ENCODE results near the gene MYO5A.

MYO5A gene

DNA sequence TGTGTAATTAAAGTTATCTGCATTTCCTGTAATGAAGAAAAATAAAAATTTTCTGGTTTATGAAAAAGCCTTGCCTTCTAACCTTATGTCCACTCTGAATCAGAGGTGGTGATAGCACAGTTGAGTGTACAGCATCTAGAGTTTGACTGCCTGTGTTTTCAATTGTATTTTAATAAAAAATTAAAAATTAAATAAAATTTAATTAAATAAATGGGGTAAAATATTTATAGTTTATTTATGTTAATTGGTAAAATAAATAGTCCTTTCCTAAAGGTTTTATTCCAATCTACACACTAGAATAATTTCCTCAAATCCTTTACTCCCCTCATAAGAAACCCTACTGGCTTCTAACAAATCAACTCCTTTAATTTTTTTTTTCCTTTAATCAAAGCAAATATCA, 121.3 kb downstream of the MYO5A start:
- Histone ChIP-seq H3K9me3 (ENCODE audit: control insufficient read depth, low read length) (no peaks in the 10 kb centered on the region), H2BK15ac (ENCODE audit: low read depth, poor library complexity, severe bottlenecking) (no peak overlapping the region), H4K91ac (ENCODE audit: low read length) (no peak overlapping the region), H3K4me3 (ENCODE audit: insufficient read depth in 1 of 2, low read depth in 1 of 2, low read length in 2 of 2) (no peak overlapping the region), H2BK120ac (ENCODE audit: low read depth, low read length) (no peak overlapping the region), H3K4ac (ENCODE audit: low read depth in 1 of 2, low read length in 2 of 2) (no peak overlapping the region), H3K4me1 (ENCODE audit: control insufficient read depth, insufficient read depth, low read depth, low read length) (no peaks in the 10 kb centered on the region), H3K9ac (ENCODE audit: low read length) (no peak overlapping the region), H3K14ac (ENCODE audit: low read length in 2 of 2) (no peak overlapping the region), H3K27me3 (ENCODE audit: control insufficient read depth in 1 of 2, insufficient read depth in 1 of 2, low read length in 2 of 2) (no peaks in the 10 kb centered on the region), H3K23ac (ENCODE audit: low read length in 2 of 2) (no peak overlapping the region), H2AFZ (ENCODE audit: low read depth, low read length) (no peak overlapping the region), H3K27ac (ENCODE audit: low read length, poor library complexity, severe bottlenecking) (no peak overlapping the region), H2BK5ac (ENCODE audit: low read depth, low read length, poor library complexity, severe bottlenecking) (no peak overlapping the region), H2AK5ac (ENCODE audit: low read length, severe bottlenecking) (no peak overlapping the region), H3K79me1 (replicated peaks; ENCODE audit: low read length, poor library complexity, severe bottlenecking) (no peaks in the 10 kb centered on the region), H2BK12ac (ENCODE audit: low read length in 2 of 2) (no peak overlapping the region), H4K8ac (ENCODE audit: low read length) (no peak overlapping the region), H3K18ac (ENCODE audit: low read depth in 1 of 2, low read length in 2 of 2) (no peak overlapping the region), H3K4me2 (ENCODE audit: low read length, poor library complexity, severe bottlenecking) (no peak overlapping the region), H3K36me3 (ENCODE audit: control insufficient read depth in 1 of 2, insufficient read depth in 2 of 2, low read depth in 1 of 2, low read length in 2 of 2) (peaks cover 0 to 55% of the 10 kb centered on the region in 2 experiments)
- no peak for DNase-seq

DNA sequence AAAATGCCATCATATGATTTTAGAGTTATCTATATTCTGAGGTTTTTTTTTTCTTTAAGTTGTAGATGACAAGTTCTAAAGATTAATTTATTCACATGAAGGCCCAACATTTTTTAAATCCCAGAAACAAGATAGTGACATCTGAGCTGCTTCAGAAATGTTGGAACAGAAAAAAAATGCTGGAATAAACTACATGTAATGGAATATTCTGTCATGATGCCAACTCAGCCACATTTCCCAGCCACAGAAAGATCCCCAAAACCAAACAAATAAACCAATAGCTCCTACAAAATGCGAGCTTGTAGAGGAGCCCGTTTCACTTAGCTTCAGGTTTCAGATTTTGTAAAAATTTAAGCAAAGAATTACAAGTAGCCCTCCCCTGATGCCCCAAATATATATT, 122.1 kb downstream of the MYO5A start:
- Histone ChIP-seq H2BK12ac (ENCODE audit: low read length in 2 of 2) (no peak overlapping the region), H3K27ac (ENCODE audit: low read length, poor library complexity, severe bottlenecking) (no peak overlapping the region), H3K4me2 (ENCODE audit: low read length, poor library complexity, severe bottlenecking) (no peak overlapping the region), H3K4me3 (ENCODE audit: insufficient read depth in 1 of 2, low read depth in 1 of 2, low read length in 2 of 2) (no peak overlapping the region), H3K9me3 (ENCODE audit: control insufficient read depth, low read length) (no peaks in the 10 kb centered on the region), H3K4me1 (ENCODE audit: control insufficient read depth, insufficient read depth, low read depth, low read length) (no peaks in the 10 kb centered on the region), H3K36me3 (ENCODE audit: control insufficient read depth in 1 of 2, insufficient read depth in 2 of 2, low read depth in 1 of 2, low read length in 2 of 2) (peaks cover 0 to 62% of the 10 kb centered on the region in 2 experiments), H3K9ac (ENCODE audit: low read length) (no peak overlapping the region), H3K79me1 (replicated peaks; ENCODE audit: low read length, poor library complexity, severe bottlenecking) (no peaks in the 10 kb centered on the region), H2BK15ac (ENCODE audit: low read depth, poor library complexity, severe bottlenecking) (no peak overlapping the region), H2BK5ac (ENCODE audit: low read depth, low read length, poor library complexity, severe bottlenecking) (no peak overlapping the region), H3K23ac (ENCODE audit: low read length in 2 of 2) (no peak overlapping the region), H3K14ac (ENCODE audit: low read length in 2 of 2) (no peak overlapping the region), H3K18ac (ENCODE audit: low read depth in 1 of 2, low read length in 2 of 2) (no peak overlapping the region), H2AK5ac (ENCODE audit: low read length, severe bottlenecking) (no peak overlapping the region), H3K27me3 (ENCODE audit: control insufficient read depth in 1 of 2, insufficient read depth in 1 of 2, low read length in 2 of 2) (no peaks in the 10 kb centered on the region), H2AFZ (ENCODE audit: low read depth, low read length) (no peak overlapping the region), H2BK120ac (ENCODE audit: low read depth, low read length) (no peak overlapping the region), H4K8ac (ENCODE audit: low read length) (no peak overlapping the region), H3K4ac (ENCODE audit: low read depth in 1 of 2, low read length in 2 of 2) (no peak overlapping the region), H4K91ac (ENCODE audit: low read length) (no peak overlapping the region)
- 88% methylated on average over 2 of the region's 2 CpGs for WGBS
- DNase-seq = no peak

DNA sequence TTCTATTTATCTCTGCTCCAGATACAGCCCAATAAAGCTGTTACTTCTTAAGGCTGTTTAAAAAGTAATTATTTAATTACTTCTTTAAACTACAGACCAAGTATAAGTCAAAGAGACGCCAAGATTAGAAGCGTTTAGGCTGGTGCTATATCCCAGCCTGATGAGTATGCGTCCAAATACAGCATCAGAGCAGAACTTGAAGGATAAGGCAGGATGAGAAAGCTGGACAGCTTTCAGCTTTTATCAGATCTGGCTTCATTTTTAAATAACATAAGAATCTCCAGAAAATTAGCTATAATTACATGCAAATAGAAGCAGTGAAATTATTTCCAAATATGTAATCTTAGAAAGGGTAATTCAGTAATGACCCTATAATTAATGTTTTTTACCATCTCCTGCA, 122.8 kb downstream of the MYO5A start:
- no peak overlapping the region for H3K9ac ChIP-seq (ENCODE audit: low read length)
- no peak overlapping the region for H2AFZ ChIP-seq (ENCODE audit: low read depth, low read length)
- no peak overlapping the region for H2BK12ac ChIP-seq (ENCODE audit: low read length in 2 of 2)
- no peaks in the 10 kb centered on the region for H3K4me1 ChIP-seq (ENCODE audit: control insufficient read depth, insufficient read depth, low read depth, low read length)
- H3K4ac ChIP-seq (ENCODE audit: low read depth in 1 of 2, low read length in 2 of 2) = no peak overlapping the region
- H3K27me3 ChIP-seq (ENCODE audit: control insufficient read depth in 1 of 2, insufficient read depth in 1 of 2, low read length in 2 of 2) = no peaks in the 10 kb centered on the region
- WGBS = 92% methylated on average over 3 of the region's 3 CpGs
- H2AK5ac ChIP-seq (ENCODE audit: low read length, severe bottlenecking) = no peak overlapping the region
- no peak overlapping the region for H3K27ac ChIP-seq (ENCODE audit: low read length, poor library complexity, severe bottlenecking)
- no peaks in the 10 kb centered on the region for H3K79me1 ChIP-seq (replicated peaks; ENCODE audit: low read length, poor library complexity, severe bottlenecking)
- H2BK120ac ChIP-seq (ENCODE audit: low read depth, low read length) = no peak overlapping the region
- H3K4me3 ChIP-seq (ENCODE audit: insufficient read depth in 1 of 2, low read depth in 1 of 2, low read length in 2 of 2) = no peak overlapping the region
- no peak overlapping the region for H4K8ac ChIP-seq (ENCODE audit: low read length)
- no peak overlapping the region for H2BK15ac ChIP-seq (ENCODE audit: low read depth, poor library complexity, severe bottlenecking)
- no peak overlapping the region for H3K23ac ChIP-seq (ENCODE audit: low read length in 2 of 2)
- H2BK5ac ChIP-seq (ENCODE audit: low read depth, low read length, poor library complexity, severe bottlenecking) = no peak overlapping the region
- no peaks in the 10 kb centered on the region for H3K9me3 ChIP-seq (ENCODE audit: control insufficient read depth, low read length)
- H4K91ac ChIP-seq (ENCODE audit: low read length) = no peak overlapping the region
- no peak overlapping the region for H3K18ac ChIP-seq (ENCODE audit: low read depth in 1 of 2, low read length in 2 of 2)
- H3K14ac ChIP-seq (ENCODE audit: low read length in 2 of 2) = no peak overlapping the region
- no peak overlapping the region for H3K4me2 ChIP-seq (ENCODE audit: low read length, poor library complexity, severe bottlenecking)
- H3K36me3 ChIP-seq (ENCODE audit: control insufficient read depth in 1 of 2, insufficient read depth in 2 of 2, low read depth in 1 of 2, low read length in 2 of 2) = peaks cover 0 to 61% of the 10 kb centered on the region in 2 experiments
- DNase-seq = no peak

DNA sequence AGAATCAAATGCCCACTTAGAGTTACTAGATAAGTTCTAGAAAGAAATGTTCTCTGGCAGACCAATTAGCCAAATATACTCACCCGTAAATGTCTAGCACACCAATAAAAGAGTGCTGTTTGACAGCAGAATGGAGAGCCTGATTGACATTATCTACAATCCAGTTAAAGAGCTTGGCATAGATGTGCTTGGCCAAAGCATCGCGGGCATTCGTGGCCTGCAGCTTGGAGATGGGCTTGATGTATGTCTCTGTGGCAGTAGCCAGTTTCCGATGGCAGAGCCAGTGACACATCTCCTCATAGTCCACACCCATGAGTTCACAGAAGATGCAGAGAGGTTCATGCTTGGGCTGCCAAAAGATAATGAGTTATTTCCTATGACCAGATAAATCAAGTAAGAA, 131.6 kb downstream of the MYO5A start:
- H2AFZ ChIP-seq (ENCODE audit: low read depth, low read length) = no peak overlapping the region
- no peak for DNase-seq
- peaks cover 0 to 49% of the 10 kb centered on the region in 2 experiments for H3K36me3 ChIP-seq (ENCODE audit: control insufficient read depth in 1 of 2, insufficient read depth in 2 of 2, low read depth in 1 of 2, low read length in 2 of 2)
- no peak overlapping the region for H2BK5ac ChIP-seq (ENCODE audit: low read depth, low read length, poor library complexity, severe bottlenecking)
- no peak overlapping the region for H3K14ac ChIP-seq (ENCODE audit: low read length in 2 of 2)
- no peak overlapping the region for H2BK15ac ChIP-seq (ENCODE audit: low read depth, poor library complexity, severe bottlenecking)
- H3K4ac ChIP-seq (ENCODE audit: low read depth in 1 of 2, low read length in 2 of 2) = no peak overlapping the region
- no peaks in the 10 kb centered on the region for H3K4me1 ChIP-seq (ENCODE audit: control insufficient read depth, insufficient read depth, low read depth, low read length)
- no peaks in the 10 kb centered on the region for H3K27me3 ChIP-seq (ENCODE audit: control insufficient read depth in 1 of 2, insufficient read depth in 1 of 2, low read length in 2 of 2)
- H3K9ac ChIP-seq (ENCODE audit: low read length) = no peak overlapping the region
- no peak overlapping the region for H2AK5ac ChIP-seq (ENCODE audit: low read length, severe bottlenecking)
- no peak overlapping the region for H3K27ac ChIP-seq (ENCODE audit: low read length, poor library complexity, severe bottlenecking)
- no peak overlapping the region for H3K18ac ChIP-seq (ENCODE audit: low read depth in 1 of 2, low read length in 2 of 2)
- H3K4me2 ChIP-seq (ENCODE audit: low read length, poor library complexity, severe bottlenecking) = no peak overlapping the region
- H2BK12ac ChIP-seq (ENCODE audit: low read length in 2 of 2) = no peak overlapping the region
- H4K91ac ChIP-seq (ENCODE audit: low read length) = no peak overlapping the region
- no peaks in the 10 kb centered on the region for H3K9me3 ChIP-seq (ENCODE audit: control insufficient read depth, low read length)
- no peak overlapping the region for H3K23ac ChIP-seq (ENCODE audit: low read length in 2 of 2)
- H4K8ac ChIP-seq (ENCODE audit: low read length) = no peak overlapping the region
- H3K79me1 ChIP-seq (replicated peaks; ENCODE audit: low read length, poor library complexity, severe bottlenecking) = no peaks in the 10 kb centered on the region
- 97% methylated on average over 4 of the region's 5 CpGs for WGBS
- no peak overlapping the region for H3K4me3 ChIP-seq (ENCODE audit: insufficient read depth in 1 of 2, low read depth in 1 of 2, low read length in 2 of 2)
- no peak overlapping the region for H2BK120ac ChIP-seq (ENCODE audit: low read depth, low read length)

All from mesenchymal stem cell (in vitro differentiated cells and primary cell).